Stimulated activated CD8-positive, alpha-beta memory T cell treated with anti-CD3 and anti-CD28 coated beads, Interleukin-12 subunit alpha, Interleukin-12 subunit beta, amount 100 ng/mL, for 24 hours (primary cell): ENCODE data around the gene NECTIN1.
"Not testable (repeated sequence)": the region's sequence is repeated elsewhere in the genome, so short reads cannot be mapped to it uniquely, and the experiment has no call there.

Experiments used
- DNase-seq: peaks from one replicate; pipeline ENCODE4 v3.0.0-alpha.2; 2020; ENCODE audit errors: extremely low read depth

The NECTIN1 gene

DNA sequence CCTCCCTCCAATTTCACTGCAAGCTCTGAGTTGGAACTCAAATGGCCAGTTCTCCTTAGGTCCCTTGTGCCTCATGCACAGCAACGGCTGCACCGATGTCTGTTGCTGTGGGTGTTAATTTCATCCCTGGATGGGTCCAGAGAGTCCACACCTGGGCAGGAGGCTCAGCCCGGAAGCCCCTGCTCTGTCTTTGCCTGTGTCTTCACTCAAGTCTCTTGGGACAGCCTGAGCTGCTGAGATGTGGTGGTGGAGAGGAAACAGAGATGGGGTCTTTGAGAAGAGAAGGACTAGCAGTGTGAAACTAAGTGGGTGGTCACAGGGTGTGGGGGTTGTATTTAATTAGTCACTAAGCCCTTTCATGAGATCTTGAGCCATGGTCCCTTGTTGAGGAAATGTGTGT is 109.3 kb downstream of the NECTIN1 start:
- no peak for DNase-seq

DNA sequence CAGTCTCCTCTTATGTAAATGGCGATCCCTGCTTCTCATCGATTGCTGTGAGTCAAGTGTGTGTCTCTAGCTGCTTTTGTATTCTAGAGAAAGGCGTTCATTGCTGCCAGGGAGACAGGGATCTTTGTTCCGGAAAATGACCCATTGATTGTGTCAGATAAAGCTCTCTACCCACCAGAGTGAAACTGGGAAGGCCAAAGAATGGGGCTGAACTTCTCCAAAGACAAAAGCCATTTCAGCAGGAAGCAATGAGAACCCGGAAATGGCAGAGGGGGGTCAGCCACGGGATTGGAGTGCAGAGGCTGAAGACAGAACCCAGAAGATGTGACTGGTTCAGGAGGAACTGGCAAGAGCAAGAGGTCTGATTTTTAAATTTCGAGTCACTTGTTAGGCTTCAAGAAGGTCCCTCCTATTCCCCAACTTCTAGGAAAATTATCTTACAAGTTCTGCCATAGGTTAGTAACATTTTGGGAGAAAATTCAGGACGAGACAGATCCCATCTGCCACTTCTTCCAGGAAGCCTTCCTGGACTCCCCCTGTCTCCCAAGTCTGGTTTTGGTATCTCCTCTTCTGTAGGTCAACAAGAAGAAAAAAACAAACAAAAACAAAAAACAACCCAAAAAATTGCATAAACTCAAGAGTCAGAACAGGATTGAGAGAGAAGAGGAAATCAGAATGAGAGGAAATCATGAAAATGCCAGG is 110.6 kb downstream of the NECTIN1 start:
- no peak for DNase-seq

DNA sequence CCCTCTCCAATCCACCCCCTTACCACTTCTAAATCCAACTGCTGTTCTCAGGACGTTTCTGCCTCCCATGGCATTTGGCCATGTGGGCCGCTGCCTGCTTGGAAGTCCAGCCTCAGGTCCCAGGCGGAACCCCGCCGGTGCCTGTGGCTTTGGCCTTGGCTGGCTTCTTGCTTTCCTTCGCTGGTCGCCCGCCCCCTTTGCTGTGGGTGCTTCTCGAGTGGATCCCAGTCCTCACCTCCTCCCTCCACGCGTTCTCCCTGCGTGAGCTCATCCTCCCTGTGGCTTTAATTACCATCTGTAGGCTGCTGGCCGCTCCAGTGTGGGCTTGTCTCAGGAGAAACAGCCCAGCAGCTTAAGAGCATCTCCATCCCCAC is 111.7 kb downstream of the NECTIN1 start:
- DNase-seq, result no peak

DNA sequence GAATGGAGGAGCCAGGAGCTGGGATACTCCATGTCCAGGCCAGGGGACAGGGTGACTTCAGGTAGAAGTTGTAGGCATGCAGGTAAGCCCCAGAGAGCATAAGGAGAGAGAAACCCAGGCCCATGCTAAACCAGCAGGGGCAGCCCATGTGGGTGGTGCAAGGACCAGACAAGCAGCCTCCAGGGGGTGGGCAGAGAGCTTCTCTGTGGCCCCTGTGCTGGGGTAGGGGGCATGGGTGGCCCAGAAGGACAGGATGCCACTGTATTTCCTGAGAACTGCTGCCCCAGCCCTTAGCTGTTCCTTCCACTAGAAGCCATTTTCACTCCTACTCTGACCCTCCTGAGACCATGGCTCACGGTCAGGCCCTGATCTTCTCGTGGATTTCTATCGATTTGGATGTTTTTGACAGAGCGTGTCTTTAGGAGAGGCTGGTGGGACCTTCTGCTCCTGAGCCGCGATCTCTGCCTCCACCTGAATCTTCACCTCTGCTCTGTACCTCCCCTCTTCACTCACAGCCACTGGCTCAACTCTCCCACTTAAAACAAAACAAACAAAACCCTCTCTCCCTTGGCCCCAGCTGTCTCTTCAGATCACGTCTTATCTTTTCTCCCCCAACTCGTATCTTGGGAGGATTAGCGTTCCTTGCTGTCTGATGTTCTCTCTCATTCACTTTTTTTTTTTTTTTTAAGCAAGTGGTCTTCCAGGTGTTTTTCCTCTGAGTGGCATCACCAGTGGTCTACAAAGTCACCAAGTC is 112.2 kb downstream of the NECTIN1 start:
- DNase-seq, result no peak

DNA sequence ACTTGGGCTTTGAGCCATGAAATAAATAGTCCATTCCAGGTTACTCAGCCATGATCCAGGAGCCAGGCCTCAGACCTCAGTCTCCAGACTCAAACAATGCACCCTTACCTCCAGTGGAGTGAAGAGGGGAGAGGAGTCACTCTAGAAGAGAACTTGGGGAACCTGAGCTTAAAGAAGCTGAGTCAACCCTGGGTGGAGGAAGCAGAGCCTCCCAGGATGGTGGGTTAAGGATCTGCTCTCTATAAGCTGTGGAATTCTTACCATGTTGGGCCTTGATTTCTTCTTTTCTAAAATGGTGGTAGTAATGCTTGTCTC is 113.2 kb downstream of the NECTIN1 start:
- no peak for DNase-seq

DNA sequence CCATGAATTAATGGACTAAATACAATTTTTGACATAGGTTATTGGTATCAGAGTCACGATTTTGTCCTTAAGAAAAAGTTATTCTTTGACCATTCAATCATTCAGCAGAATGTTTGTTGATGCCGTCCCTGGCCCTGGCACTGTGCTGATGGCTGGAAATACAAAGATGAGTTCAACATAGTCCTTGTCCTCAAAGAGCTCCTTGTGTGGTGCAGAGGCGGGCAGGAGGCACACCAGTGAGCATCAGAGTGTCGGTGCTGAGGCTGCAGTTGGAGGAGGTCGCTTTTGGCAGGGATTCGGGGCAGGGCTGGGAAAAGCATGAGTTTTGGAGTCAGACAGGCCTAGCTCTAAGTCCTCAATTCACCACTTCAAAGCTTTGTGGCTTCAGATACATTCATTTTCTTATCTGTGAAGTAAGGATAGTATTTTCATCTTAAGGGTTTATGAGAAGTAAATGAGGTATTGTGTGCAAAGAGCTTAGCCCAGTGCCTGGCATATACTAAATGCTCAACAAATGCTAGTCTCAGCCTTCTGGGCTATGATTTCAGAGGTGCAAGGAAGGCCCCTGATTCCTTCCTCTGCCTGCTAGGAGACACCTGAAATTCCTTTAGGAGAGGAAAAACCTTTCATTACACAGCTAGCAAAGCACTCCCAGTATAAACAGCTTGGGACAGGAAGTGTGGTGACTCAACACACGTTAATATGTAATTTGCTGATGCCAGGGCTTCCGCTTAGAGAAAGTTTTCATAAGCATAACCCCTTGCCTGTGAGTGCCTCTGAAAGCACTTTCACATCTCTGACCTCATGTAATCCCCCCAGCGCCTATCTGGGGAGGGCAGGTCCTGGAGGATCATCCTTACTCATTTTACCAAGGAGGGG is 113.8 kb downstream of the NECTIN1 start:
- DNase-seq, result no peak

DNA sequence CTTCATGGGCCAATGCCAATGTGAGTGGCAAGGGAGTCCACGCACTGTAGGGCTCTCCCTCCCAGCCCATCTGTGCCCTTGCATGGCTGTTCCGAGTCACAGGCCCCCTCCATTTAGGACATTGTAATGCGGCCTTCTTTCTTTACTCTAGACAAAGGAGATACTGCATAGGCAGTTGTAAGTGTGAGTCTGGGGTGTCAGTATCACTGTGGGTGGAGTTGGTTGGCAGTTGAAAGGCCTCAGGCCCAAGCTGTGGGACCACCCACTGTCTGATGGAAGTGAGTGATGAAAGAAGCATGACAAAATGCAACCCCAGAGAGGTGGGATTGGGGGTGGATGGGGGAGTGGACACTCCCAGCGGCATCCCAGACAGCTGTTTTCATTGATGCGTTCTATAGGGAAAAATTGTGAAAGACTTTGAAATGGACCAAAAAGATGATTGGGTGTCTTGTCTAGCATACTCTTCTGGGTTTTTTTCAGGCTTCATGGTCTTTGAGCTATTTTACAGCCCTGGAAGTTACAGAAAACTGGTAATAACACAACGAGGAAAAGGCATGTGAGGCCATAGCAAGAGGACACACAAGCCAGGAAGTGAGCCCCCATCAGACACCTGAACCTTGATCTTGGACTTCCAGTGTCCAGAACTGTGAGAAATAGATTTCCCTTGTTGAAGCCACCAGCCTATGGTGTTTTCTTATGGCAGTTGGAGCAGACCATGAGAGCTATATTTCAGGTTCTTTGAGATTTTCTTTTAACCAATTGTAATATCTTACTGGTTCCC is 114.6 kb downstream of the NECTIN1 start:
- no peak for DNase-seq

DNA sequence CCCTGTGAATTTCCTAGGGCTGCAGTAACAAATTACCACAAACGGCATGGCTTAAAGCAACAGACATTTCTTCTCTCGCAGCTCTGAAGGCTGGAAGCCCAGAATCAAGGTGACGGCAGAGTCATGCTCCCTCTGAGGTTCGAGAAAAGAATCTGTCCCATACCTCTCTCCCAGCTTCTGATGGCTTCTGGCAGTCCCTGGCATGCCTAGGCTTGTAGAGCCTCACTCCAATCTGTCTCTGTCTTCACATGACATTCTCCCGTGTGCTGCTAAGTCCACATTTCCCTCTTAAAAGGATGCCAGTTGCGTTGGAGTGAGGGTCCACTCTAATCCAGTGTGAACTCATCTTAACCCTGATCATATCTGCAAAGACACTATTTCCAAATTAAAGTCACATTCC is 116.2 kb downstream of the NECTIN1 start:
- DNase-seq, result no peak

DNA sequence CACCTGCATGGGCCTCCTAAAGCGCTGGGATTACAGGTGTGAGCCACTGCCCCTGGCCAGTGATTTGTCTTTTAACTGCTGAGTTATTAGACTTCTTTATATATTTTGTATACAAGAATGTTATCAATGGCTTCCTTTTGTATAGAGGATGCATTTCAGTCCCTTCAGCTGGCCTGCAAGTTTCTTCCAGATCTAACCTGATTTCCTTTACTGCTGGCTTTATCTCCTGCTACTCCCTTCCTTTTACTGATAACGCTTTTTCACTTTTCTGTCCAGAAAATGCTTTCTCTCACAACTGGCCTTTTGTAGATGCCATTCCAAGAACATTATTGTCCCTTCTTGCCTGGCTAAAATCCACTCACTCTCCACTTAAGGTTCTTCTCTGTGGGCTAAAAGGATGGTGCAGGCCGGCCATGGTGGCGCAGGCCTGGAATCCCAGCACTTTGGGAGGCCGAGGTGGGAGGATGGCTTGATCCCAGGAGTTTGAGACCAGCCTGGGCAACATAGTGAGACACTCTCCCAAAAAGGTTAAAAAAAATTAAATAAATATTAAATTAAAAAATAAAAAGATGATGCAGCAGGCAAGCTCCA is 118.1 kb downstream of the NECTIN1 start:
- DNase-seq, result no peak

DNA sequence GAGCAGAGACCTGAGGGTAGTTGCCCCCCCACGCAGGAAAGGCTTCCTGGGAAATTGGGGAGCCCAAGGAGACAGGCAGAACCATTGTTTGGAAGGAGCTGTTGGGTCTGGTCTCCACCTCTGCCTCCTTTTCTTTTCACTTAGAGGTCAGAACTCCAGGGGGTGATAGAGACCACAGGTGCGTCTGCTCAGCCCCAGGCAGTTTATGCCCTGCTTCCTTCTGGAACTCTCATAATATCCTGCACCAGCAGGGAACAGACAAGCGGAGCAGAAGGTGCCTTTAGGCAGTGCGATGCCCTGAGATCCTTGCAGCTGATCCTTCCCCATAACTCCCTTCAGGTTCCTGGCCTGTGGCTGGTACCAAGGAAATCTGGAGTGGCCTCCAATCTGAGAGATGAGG is 120.2 kb downstream of the NECTIN1 start:
- DNase-seq, result no peak

DNA sequence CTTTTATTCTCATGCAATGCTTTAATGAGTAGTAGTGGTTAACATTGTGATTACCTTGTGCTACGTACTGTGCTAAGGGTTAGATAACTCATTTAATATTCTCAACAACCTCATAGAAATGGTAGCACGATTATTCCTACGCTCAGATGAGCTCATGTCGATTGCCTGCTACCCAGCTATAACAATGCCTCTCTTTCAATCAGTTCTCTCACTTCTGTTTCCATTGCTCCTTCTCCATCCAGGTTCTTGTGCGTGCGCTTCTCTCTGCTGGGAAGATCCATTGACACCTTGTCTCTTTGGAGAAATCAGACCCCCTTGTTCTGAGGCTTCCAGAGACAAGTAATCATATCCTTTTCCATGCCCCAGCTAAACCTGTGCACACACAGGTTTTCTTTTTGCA is 120.8 kb downstream of the NECTIN1 start:
- no peak for DNase-seq

DNA sequence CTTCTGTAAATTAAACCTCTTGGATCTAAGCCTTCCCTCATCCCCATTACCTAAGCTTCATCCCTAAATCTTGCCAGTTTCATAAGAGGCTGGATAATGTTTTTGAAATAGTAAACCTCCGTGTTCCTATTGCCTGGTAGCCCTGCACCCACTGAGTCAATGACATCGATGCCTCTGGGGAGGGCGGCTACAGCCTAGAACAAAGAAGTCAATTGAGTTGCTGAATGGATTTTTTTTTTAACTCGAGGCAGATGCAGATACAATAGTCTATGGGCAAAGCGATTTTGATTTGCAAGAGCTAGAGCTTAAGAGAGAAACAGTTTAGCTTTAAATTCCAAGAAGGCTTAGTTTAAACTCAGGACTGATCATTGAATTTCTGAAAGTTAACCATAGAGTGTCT is 121.3 kb downstream of the NECTIN1 start:
- no peak for DNase-seq

DNA sequence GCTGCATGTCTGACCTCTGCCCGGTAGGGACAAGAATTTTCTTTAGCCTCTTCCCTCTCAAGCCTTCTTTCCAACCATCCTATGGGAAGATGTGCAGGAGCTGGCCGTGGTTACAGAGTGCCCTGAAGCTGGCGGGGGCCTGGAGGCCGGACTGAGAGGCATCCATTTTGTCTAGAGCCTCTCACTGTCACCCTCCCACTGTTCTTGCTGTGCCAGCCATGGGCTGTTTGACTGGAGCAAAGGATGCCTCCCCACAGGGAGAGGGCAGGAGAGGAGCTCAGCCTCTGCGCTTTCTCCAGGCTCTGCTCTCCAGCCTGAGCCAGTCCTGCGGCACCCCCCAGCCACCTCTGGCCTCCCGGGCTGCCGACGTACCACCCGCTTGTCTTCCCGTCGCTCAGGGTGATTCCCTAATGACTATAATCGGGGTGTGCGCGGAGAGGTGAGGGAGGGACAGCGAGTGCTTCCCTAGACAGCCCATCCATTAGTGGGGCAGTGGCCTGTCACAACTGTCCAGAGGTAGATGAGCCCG is 123.8 kb downstream of the NECTIN1 start:
- DNase-seq, result no peak

DNA sequence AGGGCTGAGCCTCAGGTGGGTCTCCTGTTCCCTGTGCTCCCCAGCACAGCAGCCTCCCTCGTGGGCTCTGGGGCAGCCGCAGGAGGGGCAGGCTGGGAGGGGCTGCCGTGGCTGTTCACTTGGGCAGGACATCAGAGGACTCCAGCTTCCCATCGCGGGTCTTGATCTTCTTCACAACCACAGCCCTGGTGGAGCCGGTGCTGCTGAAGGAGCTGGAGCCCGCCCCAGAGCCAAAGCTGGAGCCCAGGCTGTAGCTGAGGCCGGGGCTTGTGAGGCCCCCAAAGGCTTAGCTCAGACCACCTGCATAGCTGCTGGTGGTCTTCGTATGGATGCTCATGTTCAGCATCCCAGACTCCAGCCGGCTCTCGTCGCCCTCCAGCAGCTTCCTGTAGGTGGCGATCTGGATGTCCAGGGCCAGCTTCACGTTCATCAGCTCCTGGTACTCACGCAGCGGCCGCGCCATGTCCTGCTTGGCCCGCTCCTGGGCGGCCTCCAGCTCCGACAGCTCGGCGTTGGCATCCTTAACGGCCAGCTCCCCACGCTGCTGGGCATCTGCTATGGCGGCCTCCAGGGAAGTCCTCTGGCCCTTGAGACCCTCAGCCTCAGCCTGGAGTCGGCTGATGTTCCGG is 126.1 kb downstream of the NECTIN1 start:
- no peak for DNase-seq

DNA sequence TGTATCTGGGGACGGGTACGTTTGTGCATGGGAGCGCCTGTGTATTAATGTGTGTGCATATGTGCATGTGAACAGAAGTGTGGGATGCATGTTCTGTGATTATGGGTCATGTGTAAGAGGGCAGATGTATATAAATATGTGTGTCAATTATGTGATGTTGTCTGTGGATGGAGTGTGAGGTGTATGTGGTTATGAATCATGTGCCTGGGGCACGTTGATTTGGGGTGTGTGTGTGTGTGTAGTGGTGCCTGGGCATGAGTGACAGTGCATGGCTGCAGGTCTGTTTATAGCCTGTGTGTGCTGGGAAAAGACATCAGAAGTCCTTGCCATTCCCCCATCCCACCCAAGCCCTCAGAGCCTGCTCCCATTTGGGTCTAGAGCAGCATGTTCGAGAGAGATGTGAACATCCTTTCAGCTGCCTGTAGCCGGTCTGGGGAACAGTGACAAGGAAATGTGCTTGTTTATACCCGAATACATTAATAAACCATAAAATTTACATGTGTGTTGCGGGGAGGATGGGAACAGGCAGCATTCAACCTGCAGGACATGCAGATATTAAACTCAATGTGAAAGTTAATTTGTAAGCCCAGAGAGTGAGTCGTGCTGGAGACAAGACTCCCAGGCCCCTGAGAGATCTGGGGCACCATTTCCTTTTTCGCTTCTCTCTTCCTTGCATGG is 129.0 kb downstream of the NECTIN1 start:
- no peak for DNase-seq

DNA sequence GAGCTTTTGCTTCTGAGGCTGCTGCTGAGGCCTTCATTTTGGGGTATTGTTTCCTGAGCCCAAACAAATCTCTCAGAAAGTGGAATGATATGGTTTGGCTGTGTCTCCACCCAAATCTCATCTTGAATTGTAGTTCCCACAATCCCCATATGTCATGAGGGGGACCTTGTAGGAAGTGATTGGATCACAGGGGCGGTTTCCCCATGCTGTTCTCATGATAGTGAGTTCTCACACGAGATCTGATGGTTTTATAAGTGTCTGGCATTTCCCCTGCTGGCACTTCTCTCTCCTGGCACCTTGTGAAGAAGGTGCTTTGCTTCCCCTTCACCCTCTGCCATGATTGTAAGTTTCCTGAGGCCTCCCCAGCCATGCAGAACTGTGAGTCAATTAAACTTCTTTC is 133.1 kb downstream of the NECTIN1 start:
- not testable (repeated sequence) for DNase-seq

DNA sequence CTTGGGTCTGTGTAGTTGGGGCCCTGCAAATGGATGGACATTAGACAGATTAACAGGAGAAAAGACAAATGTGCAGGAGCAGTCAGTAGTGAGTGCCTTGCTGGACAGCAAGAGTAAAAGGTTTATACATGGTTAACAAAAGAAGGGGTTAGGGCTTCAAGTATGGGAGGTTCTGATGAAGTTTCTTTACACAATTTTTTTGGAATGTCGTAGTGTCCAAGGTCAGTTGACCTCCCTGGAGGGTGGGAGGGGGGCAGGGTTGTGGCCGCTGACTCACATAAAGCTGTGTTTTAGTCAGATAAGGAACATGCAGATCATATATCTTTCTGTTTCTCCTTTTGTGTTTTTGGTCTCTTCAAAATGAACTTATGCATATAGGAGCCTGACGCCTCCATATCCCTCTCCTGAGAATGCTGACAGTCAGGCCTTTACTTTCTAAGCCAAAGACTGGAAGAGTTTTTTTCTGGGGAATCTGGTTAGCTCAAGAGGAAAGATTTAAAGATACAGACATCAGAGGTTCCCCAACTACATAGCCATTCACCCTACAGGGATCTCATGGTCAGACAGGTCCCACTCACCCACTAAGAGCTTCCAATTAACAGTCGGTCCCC is 134.3 kb downstream of the NECTIN1 start:
- no peak for DNase-seq

DNA sequence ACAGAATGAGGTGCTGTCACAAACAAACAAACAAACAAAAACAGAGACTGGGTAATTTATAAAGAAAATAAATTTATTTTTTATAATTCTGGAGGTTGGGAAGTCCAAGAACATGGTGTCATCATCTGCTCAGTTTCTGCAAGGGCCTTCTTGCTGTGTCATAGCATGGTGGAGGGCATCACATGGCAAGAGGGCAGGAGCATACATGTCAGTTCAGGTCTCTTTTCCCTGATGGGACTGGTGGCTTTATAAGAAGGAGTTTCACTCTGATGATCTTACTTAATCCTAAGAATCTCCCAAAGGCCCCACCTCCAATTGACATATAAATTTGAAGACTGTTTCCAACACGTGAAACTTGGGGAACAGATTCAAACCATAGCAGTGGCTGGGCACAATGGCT is 135.7 kb downstream of the NECTIN1 start:
- no peak for DNase-seq

DNA sequence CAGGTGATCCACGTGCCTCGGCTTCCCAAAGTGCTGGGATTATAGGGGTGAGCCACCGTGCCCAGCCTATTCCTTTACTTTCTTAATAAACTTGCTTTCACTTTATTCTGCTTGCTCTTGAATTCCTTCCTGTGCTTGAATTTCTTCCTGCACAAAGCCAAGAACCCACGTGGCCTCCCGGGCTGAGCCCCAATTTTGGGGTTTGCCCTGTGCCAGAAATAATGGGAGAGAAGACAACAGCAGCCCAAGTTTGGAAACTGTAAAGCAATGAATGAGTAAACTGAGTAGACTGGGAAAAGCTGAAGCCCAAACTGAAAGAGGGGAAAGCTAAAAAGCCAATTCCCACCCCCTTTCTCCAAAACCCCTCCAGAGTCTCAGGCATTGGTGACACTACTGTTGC is 136.4 kb downstream of the NECTIN1 start:
- no peak for DNase-seq

DNA sequence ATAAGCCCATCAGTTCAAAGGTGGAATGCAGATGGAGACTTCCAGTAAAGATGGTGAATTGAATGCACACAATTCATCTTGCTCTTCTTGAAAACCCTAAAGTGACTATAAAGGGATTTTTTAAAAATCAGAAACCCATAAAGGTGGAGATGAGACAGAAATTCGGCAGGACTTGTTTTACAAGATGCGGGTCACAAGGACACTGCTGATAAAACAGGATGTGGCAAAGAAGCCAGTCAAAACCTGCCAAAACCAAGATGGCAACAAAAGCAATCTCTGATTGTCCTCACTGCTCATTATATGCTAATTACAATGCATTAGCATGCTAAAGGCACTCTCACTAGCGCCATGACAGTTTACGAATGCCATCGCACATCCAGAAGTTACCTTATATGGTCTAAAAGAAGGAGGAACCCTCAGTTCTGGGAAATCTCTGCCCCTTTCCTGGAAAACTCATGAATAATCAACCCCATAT is 137.1 kb downstream of the NECTIN1 start:
- no peak for DNase-seq
